Hematopoietic multipotent progenitor cell treated with erythropoietin and hydrocortisone succinate and interleukin-3 and kit ligand, for 4 days (in vitro differentiated cells): ENCODE measurements around the gene ATP5F1A.

Experiments
- DNase-seq: peaks from one replicate; pipeline ENCODE4 v3.0.0-alpha.2; 2015

The ATP5F1A gene

GRCh38 chr18:46042571-46043123 lies 55.4 kb downstream of the ATP5F1A start:
- DNase-seq, result peak; percentile 85

GRCh38 chr18:46040747-46041104 lies 57.4 kb downstream of the ATP5F1A start:
- peak; percentile 52 for DNase-seq

GRCh38 chr18:46040033-46040746 lies 57.9 kb downstream of the ATP5F1A start:
- peak; percentile 58 for DNase-seq

DNA sequence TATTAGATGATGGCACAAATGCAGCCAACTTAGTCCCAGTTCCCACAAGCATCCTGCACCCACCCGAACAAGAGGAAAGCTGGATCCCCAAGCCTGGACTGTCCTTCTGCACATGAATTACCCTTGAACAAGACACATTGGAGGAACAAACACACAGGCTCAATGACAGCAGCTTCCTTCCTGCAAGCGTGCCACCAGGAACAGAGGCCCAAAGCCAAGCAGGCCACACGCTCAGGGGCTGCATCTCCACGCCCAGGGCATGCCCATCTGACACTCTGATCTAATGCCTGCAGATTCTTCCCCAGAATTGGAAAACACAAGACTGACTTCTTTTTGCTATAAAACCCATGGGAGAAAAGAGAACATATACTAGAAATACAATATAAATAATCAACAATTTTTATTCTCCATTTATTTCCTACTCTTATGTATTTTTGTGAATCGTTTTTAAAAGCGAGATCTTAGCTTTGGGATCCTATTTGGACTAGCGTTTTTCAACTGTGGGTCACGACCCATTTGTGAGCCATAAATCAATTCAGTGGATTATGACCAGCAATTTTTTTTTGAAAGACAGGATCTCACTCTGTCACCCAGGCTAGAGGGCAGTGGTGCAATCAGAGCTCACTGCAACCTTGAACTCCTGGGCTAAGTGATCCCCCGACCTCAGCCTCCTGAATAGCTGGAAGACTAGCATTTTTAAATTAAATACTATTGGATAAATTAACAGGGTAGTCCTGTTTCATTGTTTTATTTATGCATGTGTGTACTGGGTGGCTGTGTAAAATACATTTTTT lies 60.4 kb downstream of the ATP5F1A start:
- no peak for DNase-seq

- no peak for DNase-seq
Measured at GRCh38 chr18:46035696-46036680, 62.1 kb downstream of the ATP5F1A start.

- DNase-seq, result no peak
Measured at GRCh38 chr18:46034230-46034629, 63.9 kb downstream of the ATP5F1A start.

DNA sequence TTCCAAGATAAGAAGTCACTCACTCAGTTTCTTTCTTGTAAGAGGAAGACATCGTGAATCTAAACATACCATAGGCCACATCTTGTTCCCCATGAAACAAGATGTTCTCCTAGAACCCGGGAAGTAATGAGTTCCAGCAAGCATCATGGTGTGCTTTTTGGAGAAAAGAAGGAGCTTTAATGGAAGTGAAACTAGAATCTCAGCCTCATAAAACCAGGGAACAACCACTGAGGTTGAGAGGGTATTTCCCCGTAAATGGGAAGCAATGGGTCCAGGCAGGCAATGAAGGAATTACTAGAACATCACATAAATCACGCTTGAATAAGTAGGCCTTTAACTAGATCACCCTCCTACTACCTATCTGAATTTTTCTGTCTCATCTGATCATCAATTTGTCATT lies 66.4 kb downstream of the ATP5F1A start:
- DNase-seq, result no peak
